D721Med (cell line): ENCODE results near the gene MLYCD.

ENCODE experiments used
- DNase-seq: peaks from one replicate; pipeline ENCODE4 v3.0.0; 2011; ENCODE audit warnings: low spot score; ENCODE audit not compliant: insufficient read length
- FAIRE-seq: peaks from 2 replicates; lab custom pipeline; 2011; peaks lifted over from hg19 to GRCh38; lab: Jason Lieb, UNC
- TF ChIP-seq, protein P1 (sequence below): IDR thresholded peaks from 2 replicates; pipeline ENCODE4 v1.5.1; 2012; ENCODE audit warnings: mild to moderate bottlenecking, control low read depth; ENCODE audit not compliant: insufficient read depth; ENCODE audit errors: missing control alignments

The MLYCD gene

DNA sequence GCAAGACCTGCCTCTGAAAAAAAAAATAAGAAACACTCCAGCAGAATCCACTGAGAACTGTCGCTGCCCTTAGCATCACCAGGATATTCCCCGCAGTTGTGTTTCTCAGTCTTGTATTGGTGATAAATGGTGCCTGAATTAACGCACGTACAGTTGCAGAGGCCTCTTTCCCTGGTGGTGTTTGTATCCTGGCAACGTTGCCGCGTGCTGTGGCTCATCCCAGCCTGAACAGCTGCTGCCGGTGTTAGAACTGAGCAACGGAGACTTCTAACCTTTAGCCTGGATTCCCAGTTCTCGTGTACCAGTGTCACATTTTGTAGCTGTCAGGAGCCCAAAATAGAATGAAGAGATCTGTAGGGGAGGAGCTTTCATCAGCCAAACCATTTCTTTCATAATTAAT is 4.8 kb downstream of the MLYCD start:
- FAIRE-seq (no peak), DNase-seq (no peak)
- TF ChIP-seq, protein P1, sequence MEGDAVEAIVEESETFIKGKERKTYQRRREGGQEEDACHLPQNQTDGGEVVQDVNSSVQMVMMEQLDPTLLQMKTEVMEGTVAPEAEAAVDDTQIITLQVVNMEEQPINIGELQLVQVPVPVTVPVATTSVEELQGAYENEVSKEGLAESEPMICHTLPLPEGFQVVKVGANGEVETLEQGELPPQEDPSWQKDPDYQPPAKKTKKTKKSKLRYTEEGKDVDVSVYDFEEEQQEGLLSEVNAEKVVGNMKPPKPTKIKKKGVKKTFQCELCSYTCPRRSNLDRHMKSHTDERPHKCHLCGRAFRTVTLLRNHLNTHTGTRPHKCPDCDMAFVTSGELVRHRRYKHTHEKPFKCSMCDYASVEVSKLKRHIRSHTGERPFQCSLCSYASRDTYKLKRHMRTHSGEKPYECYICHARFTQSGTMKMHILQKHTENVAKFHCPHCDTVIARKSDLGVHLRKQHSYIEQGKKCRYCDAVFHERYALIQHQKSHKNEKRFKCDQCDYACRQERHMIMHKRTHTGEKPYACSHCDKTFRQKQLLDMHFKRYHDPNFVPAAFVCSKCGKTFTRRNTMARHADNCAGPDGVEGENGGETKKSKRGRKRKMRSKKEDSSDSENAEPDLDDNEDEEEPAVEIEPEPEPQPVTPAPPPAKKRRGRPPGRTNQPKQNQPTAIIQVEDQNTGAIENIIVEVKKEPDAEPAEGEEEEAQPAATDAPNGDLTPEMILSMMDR: no peak

GRCh38 chr16:83906683-83907082 is 7.8 kb downstream of the MLYCD start:
- TF ChIP-seq, protein P1: no peak
- no peak for DNase-seq
- no peak for FAIRE-seq

DNA sequence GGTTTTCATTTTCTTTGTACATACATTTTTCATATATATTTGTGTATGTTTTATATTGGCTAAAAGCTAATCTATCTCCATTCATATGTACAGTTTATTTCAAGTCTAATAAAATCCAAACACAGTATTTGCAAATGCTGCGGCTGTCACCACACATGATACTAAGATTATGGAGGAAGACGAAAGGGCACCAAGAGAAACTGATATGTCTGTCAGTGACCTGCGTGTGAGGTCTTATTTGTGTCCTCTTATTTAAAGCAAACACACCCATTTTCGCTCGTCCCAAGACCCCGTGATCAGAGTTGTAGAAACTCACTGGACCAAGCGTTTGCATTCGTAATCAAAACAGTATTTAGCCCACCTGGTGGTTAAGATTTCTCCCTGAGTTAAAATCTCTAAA is 8.2 kb downstream of the MLYCD start:
- DNase-seq (no peak), FAIRE-seq (no peak)
- TF ChIP-seq, protein P1: no peak

DNA sequence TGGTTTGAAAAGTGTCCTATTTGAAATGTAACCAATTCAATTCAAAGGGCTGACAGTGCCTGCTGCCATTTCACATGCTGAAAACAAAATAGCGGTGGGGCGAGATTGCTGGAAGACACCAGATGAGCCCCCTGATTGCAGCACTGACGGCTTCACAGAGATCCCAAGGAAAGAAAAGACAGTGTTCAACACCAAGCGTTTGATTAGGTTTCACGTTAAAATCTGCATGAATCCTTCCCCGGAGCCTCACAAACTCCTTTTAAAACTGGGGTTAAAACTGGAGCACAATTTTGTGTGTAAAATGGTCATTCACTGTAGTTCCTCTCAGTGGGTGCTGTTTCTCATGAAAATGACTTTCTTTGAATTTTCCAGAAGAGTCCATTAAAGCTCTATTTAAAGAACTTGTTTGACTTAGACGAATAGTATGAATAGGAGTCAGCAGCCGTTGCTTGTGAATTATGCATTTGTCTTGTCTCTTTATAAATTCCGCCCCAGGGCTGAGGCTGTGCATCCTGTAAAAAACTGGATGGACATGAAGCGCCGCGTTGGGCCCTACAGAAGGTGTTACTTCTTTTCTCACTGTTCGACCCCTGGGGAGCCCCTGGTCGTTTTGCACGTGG is 8.8 kb downstream of the MLYCD start:
- TF ChIP-seq, protein P1: no peak
- FAIRE-seq (no peak), DNase-seq (no peak)

DNA sequence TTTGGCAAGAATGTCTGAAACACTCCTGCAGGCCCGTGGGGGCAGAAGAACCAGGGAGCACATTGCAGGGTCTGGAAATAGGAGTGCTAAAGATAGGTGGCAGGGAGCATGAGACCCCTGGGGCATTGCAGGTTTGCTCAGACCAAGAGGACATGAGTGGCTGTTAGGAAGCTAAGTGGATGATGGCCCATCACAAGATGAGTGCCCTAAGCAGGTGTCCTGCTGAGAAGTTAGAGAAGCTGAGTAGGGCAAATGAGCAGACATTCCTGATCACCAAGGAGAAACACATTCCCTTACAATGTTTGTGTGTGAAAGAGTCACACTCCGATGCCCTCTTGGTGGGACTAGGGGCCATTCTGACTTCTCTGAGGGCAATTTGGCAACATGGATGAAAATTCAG is 9.9 kb downstream of the MLYCD start:
- no peak for FAIRE-seq
- DNase-seq: no peak
- TF ChIP-seq, protein P1: no peak

DNA sequence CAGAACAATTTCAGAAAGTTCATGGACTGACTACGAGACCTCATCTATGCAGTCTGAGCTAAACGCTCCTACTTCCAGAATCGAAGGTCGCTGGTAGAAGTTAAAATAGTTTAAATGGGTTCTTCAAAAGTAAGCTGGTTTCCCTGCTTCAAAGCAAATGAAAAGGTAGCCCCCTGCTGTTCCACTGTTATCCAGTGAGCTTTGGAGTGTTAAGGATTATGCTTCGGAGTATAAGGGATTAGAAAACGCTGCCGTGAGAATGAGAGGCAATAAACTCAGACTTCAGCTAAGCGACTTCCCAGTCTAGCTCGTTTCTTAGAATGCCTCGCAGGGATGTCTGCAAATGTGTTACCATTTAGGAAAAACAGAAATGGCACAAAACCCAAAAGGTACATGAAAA is 12.4 kb downstream of the MLYCD start:
- FAIRE-seq: no peak
- DNase-seq: peak; percentile 56
- TF ChIP-seq, protein P1: peak; percentile 46

- TF ChIP-seq, protein P1: no peak
- FAIRE-seq: no peak
- DNase-seq: no peak
Observed at GRCh38 chr16:83912519-83913244, 13.8 kb downstream of the MLYCD start.
